HEK293T (cell line): Measurements from ENCODE around the gene CAMKMT.

Experiments
- ARNT ChIP-seq: fragments of 450-650 bp; IDR thresholded peaks from 2 replicates; pipeline ENCODE4 v1.6.1; 2017; ENCODE audit warnings: mild to moderate bottlenecking
- BHLHE40 ChIP-seq: fragments of 450-650 bp; IDR thresholded peaks from 2 replicates; pipeline ENCODE4 v1.6.1; 2016; ENCODE audit warnings: mild to moderate bottlenecking, moderate library complexity, borderline replicate concordance
- CTBP1 ChIP-seq: fragments of 450-650 bp; IDR thresholded peaks from 2 replicates; pipeline ENCODE4 v1.6.1; 2016; ENCODE audit warnings: borderline replicate concordance
- ELF4 ChIP-seq: fragments of 450-650 bp; IDR thresholded peaks from 2 replicates; pipeline ENCODE4 v1.6.1; 2017; ENCODE audit warnings: antibody characterized with exemption
- FOXK2 ChIP-seq: fragments of 450-650 bp; IDR thresholded peaks from 2 replicates; pipeline ENCODE4 v1.6.1; 2016; ENCODE audit warnings: mild to moderate bottlenecking
- FOXM1 ChIP-seq: fragments of 450-650 bp; IDR thresholded peaks from 2 replicates; pipeline ENCODE4 v1.6.1; 2017; ENCODE audit warnings: mild to moderate bottlenecking, borderline replicate concordance
- NFRKB ChIP-seq: fragments of 450-650 bp; IDR thresholded peaks from 2 replicates; pipeline ENCODE4 v1.6.1; 2016; ENCODE audit warnings: mild to moderate bottlenecking, moderate library complexity
- SP1 ChIP-seq: fragments of 450-650 bp; IDR thresholded peaks from 2 replicates; pipeline ENCODE4 v1.6.1; 2017
- SUZ12 ChIP-seq: fragments of 450-650 bp; IDR thresholded peaks from 2 replicates; pipeline ENCODE4 v1.6.1; 2016; ENCODE audit warnings: mild to moderate bottlenecking
- ZNF384 ChIP-seq: fragments of 450-650 bp; IDR thresholded peaks from 2 replicates; pipeline ENCODE4 v1.6.1; 2016

DNA sequence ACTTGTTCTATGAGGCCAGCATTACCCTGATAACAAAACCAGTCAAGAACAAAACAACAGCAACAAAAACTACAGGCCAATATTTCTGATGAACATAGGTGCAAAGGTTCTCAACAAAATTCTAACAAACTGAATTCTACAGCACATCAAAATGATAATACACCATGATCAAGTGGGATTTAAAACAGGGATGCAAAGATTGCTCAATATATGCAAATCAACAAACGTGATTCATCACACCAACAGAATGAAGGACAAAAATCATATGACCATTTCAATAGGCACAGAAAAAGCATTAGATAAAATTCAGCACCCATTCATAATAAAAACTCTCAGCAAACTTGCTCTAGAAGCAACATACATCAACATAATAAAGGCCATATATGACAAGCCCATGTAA is 173.6 kb downstream of the CAMKMT start:
- no peak for TF ChIP-seq ZNF384
- TF ChIP-seq CTBP1, result no peak
- TF ChIP-seq ARNT, result no peak
- no peak for TF ChIP-seq FOXM1
- no peak for TF ChIP-seq BHLHE40
- TF ChIP-seq SUZ12, result no peak
- TF ChIP-seq NFRKB, result no peak
- TF ChIP-seq SP1, result no peak
- TF ChIP-seq ELF4, result no peak
- TF ChIP-seq FOXK2, result no peak
